ENCODE results near the gene GNAS. TPM values are rescaled to one million over a fixed set of nuclear protein-coding genes. Genes with fewer than 3 reads are reported as not detected.
"Not testable (repeated sequence)": the region's sequence is repeated elsewhere in the genome, so short reads cannot be mapped to it uniquely, and the experiment has no call there.

GNAS gene
- 203 and 535 TPM in 2 replicates for total RNA-seq

GRCh38 chr20:58852543-58853271 lies at the start of gene GNAS:
Gene GNAS, plus strand, starts transcription at chr20:58852716.
- DNase-seq (ENCODE audit: low read depth in 2 of 2): peak; percentile 30 to 56

- no peak for DNase-seq (ENCODE audit: low read depth in 2 of 2)
Measured at GRCh38 chr20:58803533-58803932, 49.0 kb upstream of the GNAS start.

DNA sequence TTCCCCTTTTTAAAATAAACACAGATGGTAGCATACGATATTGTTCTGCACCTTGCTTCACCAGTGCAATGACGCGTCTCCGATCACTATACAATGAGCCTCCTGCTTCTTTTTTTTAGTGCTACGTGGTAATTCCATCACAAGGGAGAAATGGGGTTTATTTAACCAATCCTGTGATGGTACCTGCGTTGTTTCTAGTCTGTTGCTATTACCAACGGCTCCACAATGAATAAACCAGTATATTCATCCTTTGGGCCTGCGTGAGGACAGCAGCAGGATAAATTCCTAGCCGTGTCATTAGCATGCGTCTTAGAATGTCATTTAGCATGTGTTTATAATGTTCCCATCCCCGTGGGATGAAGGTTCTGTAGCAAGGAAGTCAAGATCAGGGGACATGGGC lies 44.7 kb upstream of the GNAS start:
- no peak for DNase-seq (ENCODE audit: low read depth in 2 of 2)

- no peak for DNase-seq (ENCODE audit: low read depth in 2 of 2)
Measured at GRCh38 chr20:58808271-58809046, 44.1 kb upstream of the GNAS start.

DNA sequence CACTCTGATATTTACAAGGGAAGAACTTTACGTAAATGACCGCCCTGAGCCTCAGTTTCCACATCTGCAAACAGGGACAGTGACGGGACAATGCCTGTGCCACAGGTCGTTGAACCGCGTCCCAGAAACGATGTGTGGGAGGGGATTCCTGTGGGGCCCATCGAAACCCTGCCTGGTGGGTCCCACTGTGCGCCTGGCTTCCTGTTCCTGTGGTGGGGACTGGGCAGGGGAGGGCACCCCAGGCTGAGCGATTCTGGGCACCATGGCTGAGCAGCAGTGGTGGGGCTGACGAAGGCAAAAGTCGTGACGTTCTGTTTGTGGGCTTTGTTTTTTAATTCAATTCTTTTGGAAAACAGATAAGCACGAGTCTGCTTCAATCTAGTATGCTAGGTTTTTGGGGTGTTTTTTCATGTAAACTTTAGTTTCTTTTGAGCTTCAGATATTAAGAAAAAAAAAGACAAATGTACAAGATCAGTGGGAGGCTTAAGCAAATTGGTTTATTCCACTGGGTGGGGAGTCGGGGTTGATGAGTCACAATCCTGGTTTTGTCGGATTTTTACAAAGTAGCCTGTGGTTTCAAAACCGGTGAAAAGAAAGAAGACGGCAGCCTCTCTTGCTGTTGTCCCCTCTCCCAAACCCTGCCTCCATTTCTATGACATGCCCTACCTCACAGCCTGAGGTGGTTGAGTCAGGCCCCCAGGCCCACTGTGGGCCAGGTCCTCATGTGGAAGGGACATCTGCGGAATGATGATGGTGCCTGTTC lies 42.2 kb upstream of the GNAS start:
- DNase-seq (ENCODE audit: low read depth in 2 of 2): no peak

DNA sequence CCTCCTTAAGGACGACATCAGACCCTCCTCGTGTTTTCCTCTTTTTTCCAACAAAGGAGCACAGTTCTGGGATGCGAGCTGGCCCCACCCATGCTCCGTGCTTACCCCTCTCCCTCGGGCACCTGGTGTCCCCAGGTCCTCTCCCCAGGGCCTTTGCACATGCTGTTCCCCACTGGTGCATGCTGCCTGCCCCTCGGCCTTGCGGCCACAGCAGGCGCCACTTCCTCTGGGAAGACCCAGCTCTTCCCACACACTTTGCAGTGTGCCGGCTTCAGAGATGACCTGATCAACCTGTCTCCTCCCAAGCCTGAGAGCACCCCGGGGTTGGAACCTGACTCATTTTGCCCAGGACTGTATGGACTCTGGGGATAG lies 41.7 kb upstream of the GNAS start:
- DNase-seq (ENCODE audit: low read depth in 2 of 2): no peak

- DNase-seq (ENCODE audit: low read depth in 2 of 2): no peak
Measured at GRCh38 chr20:58811334-58811733, 41.2 kb upstream of the GNAS start.

- no peak for DNase-seq (ENCODE audit: low read depth in 2 of 2)
Measured at GRCh38 chr20:58813369-58813768, 39.1 kb upstream of the GNAS start.

- DNase-seq (ENCODE audit: low read depth in 2 of 2): no peak
Measured at GRCh38 chr20:58815448-58815847, 37.1 kb upstream of the GNAS start.

DNA sequence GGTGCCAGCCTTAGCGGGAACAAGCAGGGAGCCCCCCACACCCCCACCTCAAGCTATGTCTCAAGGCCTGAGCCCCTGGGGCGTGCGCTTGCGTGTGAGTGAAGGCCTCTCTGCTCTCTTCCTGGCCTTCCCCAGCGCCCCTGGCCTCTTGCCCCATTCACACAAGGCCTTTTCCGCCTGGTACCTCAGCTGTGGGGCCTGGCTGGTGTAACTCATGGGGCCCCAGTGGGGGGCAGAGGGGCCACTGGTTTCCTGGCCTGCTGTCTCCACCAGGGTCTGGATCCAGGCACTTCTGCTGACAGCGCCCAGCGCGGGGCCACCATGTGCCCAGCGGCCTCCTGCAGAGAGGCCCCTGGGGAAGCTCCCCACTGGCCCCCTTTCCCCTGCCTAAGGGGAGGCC lies 36.5 kb upstream of the GNAS start:
- DNase-seq (ENCODE audit: low read depth in 2 of 2): no peak

DNA sequence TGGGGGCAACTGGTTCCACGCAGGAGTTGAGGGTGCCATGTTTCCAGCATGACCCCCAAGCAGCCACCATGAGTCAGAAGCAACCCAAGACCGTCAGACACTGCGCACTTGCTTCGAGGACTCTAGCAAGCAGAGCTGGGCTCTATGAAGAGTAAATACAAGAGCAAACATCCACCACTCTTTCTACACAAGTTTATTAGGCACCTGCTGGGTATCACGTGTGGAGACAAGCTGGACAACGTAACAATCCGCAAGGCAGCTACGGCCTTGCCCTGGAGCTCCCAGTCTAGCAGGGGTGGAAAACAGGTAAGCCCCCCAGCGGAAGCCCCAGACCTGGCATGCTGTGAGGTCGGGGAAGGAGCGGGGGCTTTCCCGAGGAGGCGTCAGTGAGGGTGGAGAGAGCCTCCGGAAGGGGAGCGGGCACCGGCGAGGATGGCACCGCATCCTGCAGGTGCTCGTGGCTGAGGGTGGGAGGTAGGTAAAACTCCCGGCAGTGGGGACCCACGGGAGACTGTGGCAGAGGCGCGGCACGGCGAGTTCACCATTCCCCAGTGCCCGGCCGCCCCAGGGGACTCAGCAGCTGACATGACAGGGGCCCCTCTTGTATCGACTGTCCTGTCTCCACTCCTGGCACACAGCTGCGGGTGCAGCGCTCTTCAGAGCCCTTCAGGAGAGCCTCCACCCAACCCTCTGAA lies 35.4 kb upstream of the GNAS start:
- no peak for DNase-seq (ENCODE audit: low read depth in 2 of 2)

DNA sequence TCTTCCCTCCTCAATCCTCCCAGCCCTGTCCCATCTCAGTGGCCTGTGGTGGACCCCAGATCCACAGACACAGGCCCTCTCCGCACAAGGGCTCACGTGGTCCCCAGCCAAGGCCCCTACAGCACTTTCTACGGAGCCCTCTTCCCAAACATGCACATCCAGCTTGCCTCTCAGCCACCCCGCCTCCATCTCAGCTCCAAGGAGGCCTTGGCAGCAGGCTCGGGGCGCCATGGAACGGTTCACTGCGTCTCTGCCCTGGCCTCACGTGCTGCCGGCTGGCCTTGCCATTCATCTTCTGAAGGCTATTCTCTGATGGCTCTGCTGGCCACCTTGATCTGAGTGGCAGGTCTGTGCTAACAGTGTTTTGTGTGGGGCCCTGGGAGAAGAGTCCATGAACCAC lies 34.8 kb upstream of the GNAS start:
- no peak for DNase-seq (ENCODE audit: low read depth in 2 of 2)

DNA sequence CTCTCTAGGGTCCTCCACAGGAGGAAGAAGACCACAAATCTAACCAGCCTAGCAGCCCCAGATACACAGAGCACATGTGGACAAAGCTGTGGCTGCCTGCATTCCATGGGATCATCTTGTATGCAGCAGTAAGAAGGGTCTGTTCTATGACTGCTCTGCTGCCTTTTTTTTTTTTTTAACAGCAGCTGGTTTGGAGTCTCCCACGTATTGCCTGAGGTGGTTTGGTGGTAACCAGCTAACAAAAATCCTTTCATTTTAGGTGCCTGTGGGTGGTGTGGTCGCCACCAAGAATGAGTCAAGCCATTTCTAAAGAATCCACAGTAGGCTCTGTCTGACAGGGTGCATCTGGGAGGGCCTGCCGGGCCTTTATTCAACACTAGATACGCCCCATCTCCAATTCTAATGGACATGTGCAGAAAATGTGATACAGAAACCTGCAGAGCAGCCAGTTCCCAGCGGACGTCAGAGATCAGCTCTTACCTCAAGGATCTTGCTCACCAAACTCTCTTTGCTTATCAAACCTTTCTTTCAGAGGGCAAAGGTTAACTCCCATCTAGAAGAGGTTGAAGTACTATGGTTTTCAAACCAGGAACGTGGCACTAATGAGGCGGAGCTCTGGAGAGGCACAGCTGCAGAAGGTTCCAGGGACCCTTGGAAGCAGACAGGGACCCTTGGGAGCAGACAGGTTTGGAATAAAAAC lies 33.8 kb upstream of the GNAS start:
- no peak for DNase-seq (ENCODE audit: low read depth in 2 of 2)

- no peak for DNase-seq (ENCODE audit: low read depth in 2 of 2)
Measured at GRCh38 chr20:58819921-58820320, 32.6 kb upstream of the GNAS start.

DNA sequence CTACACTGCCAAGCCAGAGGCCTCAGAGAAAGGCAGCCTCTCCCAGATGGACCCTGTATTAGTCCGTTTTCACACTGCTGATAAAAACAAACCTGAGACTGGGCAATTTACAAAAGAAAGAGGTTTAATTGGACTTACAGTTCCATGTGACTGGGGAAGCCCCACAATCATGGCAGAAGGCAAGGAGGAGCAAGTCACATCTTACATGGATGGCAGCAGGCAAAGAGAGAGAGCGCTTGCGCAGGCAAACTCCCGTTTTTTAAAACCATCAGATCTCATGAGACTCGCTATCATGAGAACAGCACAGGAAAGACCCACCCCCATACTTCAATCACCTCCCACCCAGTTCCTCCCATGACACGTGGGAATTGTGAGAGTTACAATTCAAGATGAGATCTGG lies 32.0 kb upstream of the GNAS start:
- not testable (repeated sequence) for DNase-seq (ENCODE audit: low read depth in 2 of 2)

- DNase-seq (ENCODE audit: low read depth in 2 of 2): no peak
Measured at GRCh38 chr20:58822149-58822548, 30.4 kb upstream of the GNAS start.

GRCh38 chr20:58822748-58823730 lies 29.5 kb upstream of the GNAS start:
- DNase-seq (ENCODE audit: low read depth in 2 of 2): no peak

DNA sequence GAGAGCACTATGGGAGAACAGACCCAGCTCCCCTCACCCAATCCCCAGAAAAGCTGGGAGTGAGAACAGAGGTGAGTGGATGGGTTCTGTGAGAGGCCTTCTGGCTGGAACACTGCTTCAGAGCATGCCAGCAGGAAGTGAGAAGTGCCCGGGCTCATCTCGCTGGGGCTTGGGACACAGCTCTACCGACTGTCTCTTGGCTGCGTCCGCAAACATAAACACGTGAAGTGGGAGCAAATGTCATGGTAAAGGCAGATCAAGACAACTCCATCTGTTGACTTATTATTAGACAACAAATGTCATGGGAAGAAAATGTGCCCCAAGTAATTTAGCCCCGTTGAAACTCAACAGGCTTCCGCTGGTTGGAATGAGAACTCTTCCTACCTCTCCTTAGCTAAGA lies 27.7 kb upstream of the GNAS start:
- no peak for DNase-seq (ENCODE audit: low read depth in 2 of 2)

DNA sequence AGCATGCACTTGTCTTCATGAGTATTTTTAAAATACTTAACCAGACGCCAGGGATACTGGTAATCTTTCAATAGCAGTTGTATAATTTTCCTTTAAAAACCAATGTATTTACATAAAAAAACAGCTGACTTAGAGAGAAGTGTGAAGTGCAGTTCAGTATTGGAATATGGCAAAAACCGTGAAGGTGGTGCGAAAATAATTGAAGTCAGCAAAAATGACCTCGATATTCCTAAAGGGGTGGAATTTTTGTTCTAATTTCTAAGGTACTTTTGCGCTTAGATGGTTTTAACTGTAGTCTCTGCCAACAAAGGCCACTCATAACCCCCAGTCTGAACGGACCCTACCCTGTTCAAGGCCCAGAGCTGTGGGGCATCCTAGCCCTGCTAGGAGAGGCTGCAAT lies 27.1 kb upstream of the GNAS start:
- DNase-seq (ENCODE audit: low read depth in 2 of 2): no peak

GRCh38 chr20:58826271-58826670 lies 26.2 kb upstream of the GNAS start:
- DNase-seq (ENCODE audit: low read depth in 2 of 2): no peak
